Measurements from ENCODE around the gene GAS2. TPM values are rescaled to one million over a fixed set of nuclear protein-coding genes. Genes with fewer than 3 reads are reported as not detected.

GAS2 gene
- total and polyA plus RNA-seq, 9 of the 15 experiments (the other 6 are each of a cell fraction or from before 2014, with no cell fraction given) = 0.77 to 1.9 (median 1.1) TPM

DNA sequence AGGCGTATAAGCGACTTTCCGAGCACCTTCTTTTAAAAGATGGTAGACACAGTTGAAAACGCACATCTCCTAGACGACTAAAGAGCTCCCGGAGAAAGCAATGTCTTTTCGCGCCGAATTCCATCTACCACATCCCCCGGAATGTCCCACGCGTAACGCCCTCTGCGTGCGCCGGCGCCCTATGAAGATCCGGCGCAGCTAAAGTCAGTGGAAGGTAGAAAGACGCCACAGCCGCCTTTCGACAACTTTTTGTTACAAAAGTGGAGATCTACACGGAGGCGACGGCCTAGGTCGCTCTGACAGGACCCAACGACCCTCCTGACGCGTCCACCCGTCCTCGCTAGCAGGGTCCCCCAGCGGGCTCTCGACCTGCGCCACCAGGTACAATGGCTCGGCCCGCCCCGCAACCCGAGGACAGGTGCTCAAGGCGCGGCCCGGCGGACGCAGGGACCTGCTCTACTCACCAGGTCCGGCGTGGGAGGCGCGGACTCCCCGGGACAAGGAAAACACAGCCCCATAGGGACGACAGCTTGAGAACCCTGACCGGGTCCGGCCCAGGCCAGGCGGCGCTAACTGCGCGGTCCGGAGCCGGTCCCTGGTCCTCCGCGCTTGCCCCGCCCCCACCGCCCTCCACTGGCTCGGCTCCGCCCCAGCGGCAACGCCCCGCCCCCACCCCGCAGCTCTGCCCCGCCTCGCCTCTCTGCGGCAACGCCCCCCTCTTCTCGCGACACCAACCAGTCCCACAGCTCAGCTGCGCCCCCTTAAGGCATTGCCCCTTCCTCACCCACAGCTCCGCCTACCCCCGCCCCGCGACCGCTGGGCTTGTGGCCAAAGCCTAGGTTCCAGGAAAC, 163.0 kb downstream of the GAS2 start, which contains the start of gene SVIP (continued):
- TF ChIP-seq RBBP5 (IDR thresholded peaks at IDR 0.05; ENCODE audit: borderline replicate concordance, insufficient read depth, low read length, poor library complexity, severe bottlenecking) (peak; percentile 81), NFE2 (IDR thresholded peaks at IDR 0.05; ENCODE audit: low read depth) (no peak), ESRRB (CRISPR knock-in tag; IDR thresholded peaks at IDR 0.05; ENCODE audit: borderline replicate concordance) (no peak), ZNF75A (CRISPR knock-in tag; IDR thresholded peaks at IDR 0.05) (peak; percentile 61; the same call in 1 of the 2 replicates), KDM2B (CRISPR knock-in tag; IDR thresholded peaks at IDR 0.05) (no peak), ATF7 (IDR thresholded peaks at IDR 0.05) (peak; percentile 73; the same call in 1 of the 2 replicates), IFI16 (CRISPR knock-in tag; IDR thresholded peaks at IDR 0.05) (no peak), ZNF224 (CRISPR knock-in tag; IDR thresholded peaks at IDR 0.05) (no peak), MTA3 (IDR thresholded peaks at IDR 0.05; ENCODE audit: borderline replicate concordance) (peak; percentile 22; the same call in 1 of the 2 replicates), ZNF134 (CRISPR knock-in tag; conservative IDR thresholded peaks at IDR 0.05) (no peak), PTTG1 (tag; IDR thresholded peaks at IDR 0.05; ENCODE audit: low read depth) (no peak), RUNX1 (IDR thresholded peaks at IDR 0.05; ENCODE audit: low read depth) (no peak), CAMTA2 (CRISPR knock-in tag; conservative IDR thresholded peaks at IDR 0.05) (no peak), MEF2D (tag; conservative IDR thresholded peaks at IDR 0.05; ENCODE audit: low read depth) (no peak), ZNF76 (CRISPR knock-in tag; IDR thresholded peaks at IDR 0.05; ENCODE audit: borderline replicate concordance) (no peak), ZNF830 (CRISPR knock-in tag; IDR thresholded peaks at IDR 0.05) (no peak)
- TF ChIP-seq, protein P1, sequence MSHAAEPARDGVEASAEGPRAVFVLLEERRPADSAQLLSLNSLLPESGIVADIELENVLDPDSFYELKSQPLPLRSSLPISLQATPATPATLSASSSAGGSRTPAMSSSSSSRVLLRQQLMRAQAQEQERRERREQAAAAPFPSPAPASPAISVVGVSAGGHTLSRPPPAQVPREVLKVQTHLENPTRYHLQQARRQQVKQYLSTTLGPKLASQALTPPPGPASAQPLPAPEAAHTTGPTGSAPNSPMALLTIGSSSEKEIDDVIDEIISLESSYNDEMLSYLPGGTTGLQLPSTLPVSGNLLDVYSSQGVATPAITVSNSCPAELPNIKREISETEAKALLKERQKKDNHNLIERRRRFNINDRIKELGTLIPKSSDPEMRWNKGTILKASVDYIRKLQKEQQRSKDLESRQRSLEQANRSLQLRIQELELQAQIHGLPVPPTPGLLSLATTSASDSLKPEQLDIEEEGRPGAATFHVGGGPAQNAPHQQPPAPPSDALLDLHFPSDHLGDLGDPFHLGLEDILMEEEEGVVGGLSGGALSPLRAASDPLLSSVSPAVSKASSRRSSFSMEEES (CRISPR knock-in tag; IDR thresholded peaks at IDR 0.05) = no peak
- TF ChIP-seq, protein P2, sequence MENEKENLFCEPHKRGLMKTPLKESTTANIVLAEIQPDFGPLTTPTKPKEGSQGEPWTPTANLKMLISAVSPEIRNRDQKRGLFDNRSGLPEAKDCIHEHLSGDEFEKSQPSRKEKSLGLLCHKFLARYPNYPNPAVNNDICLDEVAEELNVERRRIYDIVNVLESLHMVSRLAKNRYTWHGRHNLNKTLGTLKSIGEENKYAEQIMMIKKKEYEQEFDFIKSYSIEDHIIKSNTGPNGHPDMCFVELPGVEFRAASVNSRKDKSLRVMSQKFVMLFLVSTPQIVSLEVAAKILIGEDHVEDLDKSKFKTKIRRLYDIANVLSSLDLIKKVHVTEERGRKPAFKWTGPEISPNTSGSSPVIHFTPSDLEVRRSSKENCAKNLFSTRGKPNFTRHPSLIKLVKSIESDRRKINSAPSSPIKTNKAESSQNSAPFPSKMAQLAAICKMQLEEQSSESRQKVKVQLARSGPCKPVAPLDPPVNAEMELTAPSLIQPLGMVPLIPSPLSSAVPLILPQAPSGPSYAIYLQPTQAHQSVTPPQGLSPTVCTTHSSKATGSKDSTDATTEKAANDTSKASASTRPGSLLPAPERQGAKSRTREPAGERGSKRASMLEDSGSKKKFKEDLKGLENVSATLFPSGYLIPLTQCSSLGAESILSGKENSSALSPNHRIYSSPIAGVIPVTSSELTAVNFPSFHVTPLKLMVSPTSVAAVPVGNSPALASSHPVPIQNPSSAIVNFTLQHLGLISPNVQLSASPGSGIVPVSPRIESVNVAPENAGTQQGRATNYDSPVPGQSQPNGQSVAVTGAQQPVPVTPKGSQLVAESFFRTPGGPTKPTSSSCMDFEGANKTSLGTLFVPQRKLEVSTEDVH (IDR thresholded peaks at IDR 0.05; ENCODE audit: low read depth, partially characterized antibody) = no peak
- TF ChIP-seq, protein P3, sequence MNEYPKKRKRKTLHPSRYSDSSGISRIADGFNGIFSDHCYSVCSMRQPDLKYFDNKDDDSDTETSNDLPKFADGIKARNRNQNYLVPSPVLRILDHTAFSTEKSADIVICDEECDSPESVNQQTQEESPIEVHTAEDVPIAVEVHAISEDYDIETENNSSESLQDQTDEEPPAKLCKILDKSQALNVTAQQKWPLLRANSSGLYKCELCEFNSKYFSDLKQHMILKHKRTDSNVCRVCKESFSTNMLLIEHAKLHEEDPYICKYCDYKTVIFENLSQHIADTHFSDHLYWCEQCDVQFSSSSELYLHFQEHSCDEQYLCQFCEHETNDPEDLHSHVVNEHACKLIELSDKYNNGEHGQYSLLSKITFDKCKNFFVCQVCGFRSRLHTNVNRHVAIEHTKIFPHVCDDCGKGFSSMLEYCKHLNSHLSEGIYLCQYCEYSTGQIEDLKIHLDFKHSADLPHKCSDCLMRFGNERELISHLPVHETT (CRISPR knock-in tag; conservative IDR thresholded peaks at IDR 0.05 in 1 of 2, IDR thresholded peaks at IDR 0.05 in 1 of 2) = no peak
- TF ChIP-seq, protein P4, sequence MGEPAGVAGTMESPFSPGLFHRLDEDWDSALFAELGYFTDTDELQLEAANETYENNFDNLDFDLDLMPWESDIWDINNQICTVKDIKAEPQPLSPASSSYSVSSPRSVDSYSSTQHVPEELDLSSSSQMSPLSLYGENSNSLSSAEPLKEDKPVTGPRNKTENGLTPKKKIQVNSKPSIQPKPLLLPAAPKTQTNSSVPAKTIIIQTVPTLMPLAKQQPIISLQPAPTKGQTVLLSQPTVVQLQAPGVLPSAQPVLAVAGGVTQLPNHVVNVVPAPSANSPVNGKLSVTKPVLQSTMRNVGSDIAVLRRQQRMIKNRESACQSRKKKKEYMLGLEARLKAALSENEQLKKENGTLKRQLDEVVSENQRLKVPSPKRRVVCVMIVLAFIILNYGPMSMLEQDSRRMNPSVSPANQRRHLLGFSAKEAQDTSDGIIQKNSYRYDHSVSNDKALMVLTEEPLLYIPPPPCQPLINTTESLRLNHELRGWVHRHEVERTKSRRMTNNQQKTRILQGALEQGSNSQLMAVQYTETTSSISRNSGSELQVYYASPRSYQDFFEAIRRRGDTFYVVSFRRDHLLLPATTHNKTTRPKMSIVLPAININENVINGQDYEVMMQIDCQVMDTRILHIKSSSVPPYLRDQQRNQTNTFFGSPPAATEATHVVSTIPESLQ (CRISPR knock-in tag; IDR thresholded peaks at IDR 0.05) = peak; percentile 86

Data from K562 (cell line).